HG03520 (cell line): Measurements from ENCODE around the gene SLC22A4.

Experiments used
- ATAC-seq: cut with Tn5 transposase; IDR thresholded peaks from one replicate; pipeline ENCODE4 v1.9.1; 2021; ENCODE audit warnings: mild to moderate bottlenecking, moderate library complexity; ENCODE audit not compliant: unreplicated experiment

The SLC22A4 gene

GRCh38 chr5:132391870-132392269 is 97.7 kb downstream of the SLC22A4 start:
- ATAC-seq = no peak

DNA sequence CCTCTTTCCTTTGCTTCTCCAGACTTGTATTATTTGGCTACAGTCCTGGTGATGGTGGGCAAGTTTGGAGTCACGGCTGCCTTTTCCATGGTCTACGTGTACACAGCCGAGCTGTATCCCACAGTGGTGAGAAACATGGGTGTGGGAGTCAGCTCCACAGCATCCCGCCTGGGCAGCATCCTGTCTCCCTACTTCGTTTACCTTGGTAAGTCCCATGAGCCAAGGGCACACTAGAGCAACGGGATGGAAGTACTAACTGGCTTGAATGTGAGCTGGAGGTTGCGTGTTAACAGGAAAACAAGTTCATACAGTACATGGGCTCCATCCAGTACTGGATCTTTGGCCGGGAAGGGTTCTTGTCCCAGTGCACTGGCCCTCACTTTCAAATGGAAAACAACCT is 98.2 kb downstream of the SLC22A4 start:
- no peak for ATAC-seq

DNA sequence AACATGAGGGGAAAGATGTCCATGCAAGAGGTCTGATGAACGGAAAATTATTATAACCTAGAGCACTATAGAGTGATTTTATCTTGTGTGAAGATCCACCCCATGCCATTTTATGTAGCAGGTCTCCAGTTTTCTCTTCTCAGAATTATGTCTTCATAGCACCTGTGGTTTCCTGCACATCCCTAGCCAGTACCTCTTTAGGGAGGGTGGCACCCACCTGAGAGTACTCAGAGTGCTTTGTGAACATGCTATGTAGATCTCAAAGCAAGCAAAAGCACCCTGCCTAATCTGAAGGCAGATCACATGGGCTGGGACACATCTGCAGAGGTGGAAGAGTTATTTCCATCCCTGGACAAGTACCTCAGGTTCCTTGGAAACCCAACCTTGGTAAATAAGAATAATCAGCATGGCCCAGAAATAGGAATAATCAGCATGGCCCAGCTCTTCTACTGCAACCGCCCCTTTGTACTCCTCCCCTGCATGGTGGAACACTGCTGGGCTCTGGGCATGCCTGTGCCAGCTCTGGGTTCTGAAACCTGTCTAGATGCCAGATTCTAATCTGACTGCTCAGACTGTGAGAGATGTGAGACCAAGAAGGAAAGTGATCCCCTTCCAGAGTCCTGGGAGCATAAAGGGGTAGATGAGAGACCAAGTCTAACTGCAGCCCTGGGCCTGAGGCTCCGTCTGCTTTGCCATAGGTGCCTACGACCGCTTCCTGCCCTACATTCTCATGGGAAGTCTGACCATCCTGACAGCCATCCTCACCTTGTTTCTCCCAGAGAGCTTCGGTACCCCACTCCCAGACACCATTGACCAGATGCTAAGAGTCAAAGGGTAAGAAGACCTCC is 99.0 kb downstream of the SLC22A4 start:
- no peak for ATAC-seq
